Tibial nerve (tissue), 4 donors: ENCODE results near the gene EFHC2.

ENCODE experiments used
- CTCF ChIP-seq, 5 experiments: fragments of 200-600 bp in 3 of 5; fragments of 450-650 bp in 2 of 5; sonication (generic) in 3 of 5; IDR thresholded peaks; one replicate each; pipeline ENCODE4 v1.5.1; 2016 to 2019; ENCODE audit warnings: antibody characterized with exemption in 5 of 5, mild to moderate bottlenecking in 3 of 5, moderate library complexity in 2 of 5
- EP300 ChIP-seq, 2 donors: sonication (generic); formaldehyde crosslinking; IDR thresholded peaks; one replicate each; pipeline ENCODE4 v1.6.1; 2017; ENCODE audit warnings: antibody characterized with exemption in 2 of 2, mild to moderate bottlenecking in 1 of 2
- POLR2A ChIP-seq, 2 donors: fragments of 450-650 bp; IDR thresholded peaks; one replicate each; pipeline ENCODE4 v1.6.1; 2017; ENCODE audit warnings: antibody characterized with exemption in 2 of 2, mild to moderate bottlenecking in 2 of 2, moderate library complexity in 2 of 2

GRCh38 chrX:44167116-44167515, 176.4 kb downstream of the EFHC2 start:
- no peak for TF ChIP-seq CTCF (IDR thresholded peaks at IDR 0.05)
- TF ChIP-seq POLR2A (IDR thresholded peaks at IDR 0.05): no peak
- no peak for TF ChIP-seq EP300 (IDR thresholded peaks at IDR 0.05)
